ENCODE measurements around the gene IGFL2.
"Not testable (repeated sequence)": the region's sequence is repeated elsewhere in the genome, so short reads cannot be mapped to it uniquely, and the experiment has no call there.

The IGFL2 gene

DNA sequence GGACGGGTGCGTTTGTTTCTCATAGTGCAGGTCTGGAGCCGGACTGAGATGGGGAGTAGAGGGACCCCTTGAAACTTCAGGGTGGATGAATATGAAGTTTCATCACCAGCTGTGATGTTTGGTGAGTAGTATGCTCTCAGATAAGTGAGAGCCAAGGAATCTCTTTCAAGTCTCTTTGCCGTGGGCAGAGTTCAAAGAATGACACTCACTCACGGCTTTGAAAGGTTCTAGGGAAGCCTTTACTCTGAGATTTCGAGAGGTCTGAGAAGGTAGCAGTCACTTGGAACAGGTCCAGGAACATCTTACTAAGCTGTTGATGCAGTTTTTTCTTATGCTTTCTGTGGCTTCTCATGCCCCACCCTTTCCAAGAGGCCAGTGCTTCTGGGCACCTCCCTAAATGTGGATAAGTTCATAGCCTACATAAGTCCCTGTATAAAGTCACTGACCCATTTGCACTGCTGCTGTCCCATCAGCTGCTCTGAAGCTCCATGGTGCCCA, at the start of gene IGFL2:
Gene IGFL2, plus strand, starts transcription at position 448 of the 498 bp plus-strand sequence. Its CDS starts 41 bp downstream, at position 489.
- no peak for DNase-seq (ENCODE audit: low spot score)

DNA sequence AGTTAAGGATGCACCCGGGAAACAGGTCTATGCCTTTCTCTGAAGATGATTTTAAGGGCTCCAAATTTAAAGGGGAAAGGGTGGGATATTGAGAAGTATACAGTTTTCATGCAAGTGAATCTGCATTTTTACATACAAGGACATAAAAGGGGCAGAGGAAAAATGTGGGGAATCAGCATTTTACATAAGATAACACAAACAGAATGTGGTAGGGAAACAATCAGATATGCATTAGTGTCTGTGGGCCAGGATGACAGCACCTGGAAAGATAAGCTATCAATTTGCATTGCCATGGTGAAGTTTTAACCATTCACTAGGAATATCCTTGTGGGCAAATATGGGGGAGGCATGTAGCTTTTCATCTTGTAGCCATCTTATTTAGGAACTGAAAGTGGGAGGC, 47.7 kb upstream of the IGFL2 start:
- DNase-seq (ENCODE audit: low spot score): no peak

DNA sequence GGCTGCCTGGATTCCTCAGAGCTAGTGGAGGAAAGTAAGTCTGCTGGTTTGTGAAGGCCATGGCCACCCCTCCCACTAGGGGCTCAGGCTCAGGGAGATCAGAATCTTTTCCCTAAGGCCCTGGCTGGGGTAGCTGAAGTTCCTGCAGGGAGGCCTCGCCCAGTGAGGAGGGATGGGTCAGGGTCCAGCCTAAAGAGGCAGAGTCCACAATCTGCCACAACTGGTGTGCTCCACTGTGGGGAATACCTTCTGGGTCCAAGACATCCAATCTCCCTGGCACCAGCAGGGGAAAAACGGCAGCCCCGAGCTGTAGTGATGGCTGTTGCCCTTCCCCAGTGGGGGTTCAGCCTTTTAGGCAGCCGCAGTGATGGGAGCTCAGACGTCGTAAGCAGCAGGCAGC, 46.7 kb upstream of the IGFL2 start:
- no peak for DNase-seq (ENCODE audit: low spot score)

DNA sequence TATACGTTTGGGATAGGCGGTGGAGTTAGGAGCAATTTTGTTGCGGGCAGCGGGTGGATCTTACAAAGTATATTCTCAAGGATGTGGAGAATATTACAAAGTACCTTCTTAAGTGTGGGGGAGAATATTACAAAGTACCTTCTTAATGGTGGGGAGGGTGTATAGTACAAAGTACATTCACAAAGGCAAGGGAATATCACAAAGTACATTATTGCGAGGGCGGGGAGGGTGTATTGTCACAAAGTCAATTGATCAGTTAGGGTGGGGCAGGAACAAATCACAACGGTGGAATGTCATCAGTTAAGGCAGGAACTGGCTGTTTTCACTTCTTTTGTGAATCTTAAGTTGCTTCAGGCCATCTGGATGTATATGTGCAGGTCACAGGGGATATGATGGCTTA, 45.7 kb upstream of the IGFL2 start:
- not testable (repeated sequence) for DNase-seq (ENCODE audit: low spot score)

DNA sequence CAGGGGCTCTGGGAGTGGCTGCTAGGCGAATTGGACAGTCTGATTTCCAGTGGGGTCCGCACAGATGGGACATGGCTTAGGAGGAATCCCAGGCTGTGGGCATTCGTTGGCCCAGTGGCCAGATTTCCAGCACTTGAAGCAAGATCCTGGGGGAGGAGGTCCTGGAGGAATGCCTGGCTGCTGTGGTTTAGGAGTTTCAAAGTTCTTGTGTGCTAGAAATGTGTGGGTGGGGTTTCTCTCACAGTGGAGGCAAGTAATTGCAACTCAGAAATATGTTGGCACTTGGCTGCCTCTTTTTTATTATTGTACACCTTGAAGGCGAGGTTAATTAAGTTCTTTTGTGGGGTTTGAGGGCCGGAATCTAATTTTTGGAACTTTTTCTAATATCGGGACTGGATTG, 40.7 kb upstream of the IGFL2 start:
- DNase-seq (ENCODE audit: low spot score): no peak

DNA sequence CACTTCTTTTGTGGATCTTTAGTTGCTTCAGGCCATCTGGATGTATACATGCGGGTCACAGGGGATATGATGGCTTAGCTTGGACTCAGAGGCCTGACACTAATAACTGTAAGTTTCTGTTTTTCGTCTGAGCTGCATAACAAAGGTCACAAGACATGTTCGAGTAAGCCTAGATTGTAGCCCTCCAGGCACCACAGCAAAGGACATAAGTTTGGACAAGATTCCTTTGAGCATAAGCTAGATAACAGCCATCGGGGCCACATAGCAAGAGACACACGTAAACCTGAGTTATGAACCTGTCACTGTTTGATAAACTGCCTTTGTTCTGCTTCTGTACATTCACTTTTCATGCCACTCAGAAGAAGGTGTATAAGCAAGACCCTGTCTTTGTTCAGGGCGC, 38.2 kb upstream of the IGFL2 start:
- no peak for DNase-seq (ENCODE audit: low spot score)

DNA sequence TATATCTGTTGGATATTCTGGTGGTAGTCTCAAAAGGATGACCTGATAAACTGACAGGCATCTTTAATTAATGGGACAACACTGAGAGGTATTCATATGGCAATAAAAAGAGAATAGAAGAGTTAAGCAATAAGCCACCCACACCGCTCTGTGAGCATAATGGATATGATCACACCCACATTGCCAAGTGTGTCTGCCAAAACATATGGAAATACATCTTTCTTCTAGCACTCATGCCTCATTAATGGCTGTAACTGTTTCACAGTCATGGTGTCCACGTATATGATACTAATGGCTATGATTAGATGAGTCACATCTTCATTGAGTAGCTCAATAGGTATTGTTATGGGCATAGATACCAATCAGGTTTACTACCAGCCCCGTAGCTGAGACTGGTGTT, 36.7 kb upstream of the IGFL2 start:
- DNase-seq (ENCODE audit: low spot score): no peak

DNA sequence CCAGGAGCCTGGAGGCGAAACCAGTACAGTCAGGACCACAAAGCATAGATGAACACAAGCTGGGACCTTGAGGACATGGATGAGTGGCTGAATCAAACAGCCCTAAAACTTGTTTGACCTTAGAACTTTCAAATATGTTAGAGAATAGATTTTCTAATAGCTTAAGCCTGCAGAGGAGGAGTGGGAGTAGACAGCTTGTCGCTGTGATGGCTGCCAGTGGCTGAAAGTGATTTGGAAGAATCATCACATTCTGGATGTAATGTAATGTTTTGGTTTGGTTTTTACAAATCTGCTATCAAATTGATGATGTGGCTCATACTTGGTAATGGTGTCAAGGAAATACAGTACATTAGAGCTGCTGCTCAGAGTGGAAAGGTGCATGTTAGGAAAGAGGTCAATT, 35.5 kb upstream of the IGFL2 start:
- DNase-seq (ENCODE audit: low spot score): no peak

DNA sequence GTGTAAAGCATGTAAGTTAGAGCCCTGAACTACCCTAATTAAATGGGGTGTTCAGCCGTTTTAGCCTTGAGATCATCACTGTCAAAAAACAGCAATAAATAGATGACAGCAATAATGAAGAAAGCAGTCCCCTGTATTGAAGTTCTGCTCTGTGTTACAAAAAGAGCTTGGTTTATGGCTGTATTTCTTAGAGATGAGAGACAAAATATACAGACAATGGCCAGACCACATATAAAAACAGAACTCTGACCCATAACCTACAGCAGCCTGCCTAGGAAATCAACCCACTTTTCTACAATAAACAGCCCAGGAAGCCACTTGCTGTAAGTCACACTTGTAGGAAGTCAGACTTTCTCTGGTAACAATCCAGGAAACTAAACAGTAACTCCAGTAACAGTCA, 34.3 kb upstream of the IGFL2 start:
- DNase-seq (ENCODE audit: low spot score): no peak

DNA sequence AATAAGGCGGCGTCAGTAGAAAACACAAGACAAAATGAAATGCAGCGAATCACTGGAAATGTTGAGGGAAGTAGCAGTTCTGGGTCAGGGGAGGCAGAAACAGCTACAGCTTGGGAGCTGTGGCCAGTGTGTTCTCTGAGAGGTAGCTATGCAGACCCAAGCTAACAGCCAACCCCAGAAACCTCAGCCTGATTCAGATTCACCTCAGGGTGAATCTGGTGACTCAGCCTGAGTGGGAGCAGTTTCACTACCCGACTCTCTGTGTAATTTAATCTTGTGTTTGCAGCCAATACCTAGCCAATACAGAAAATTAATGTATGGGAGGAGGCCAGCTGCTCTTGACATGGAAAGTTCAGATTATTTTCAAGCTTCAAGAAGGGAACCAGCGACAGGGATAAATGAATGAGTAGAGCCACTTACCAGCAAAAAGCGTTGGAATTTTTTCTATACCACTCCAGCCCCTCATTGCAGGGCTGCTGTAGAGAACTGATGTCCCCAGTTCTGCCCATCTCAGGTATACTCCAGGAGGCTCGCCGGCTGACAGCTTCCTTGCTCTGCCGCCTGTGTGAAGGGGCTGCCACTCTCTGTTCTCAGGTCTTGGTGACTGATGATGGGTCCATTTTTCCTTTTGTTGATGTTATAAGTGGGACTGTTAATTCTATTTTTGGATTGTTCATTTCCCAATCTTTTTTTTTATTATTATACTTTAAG, 32.5 kb upstream of the IGFL2 start:
- DNase-seq (ENCODE audit: low spot score): no peak

DNA sequence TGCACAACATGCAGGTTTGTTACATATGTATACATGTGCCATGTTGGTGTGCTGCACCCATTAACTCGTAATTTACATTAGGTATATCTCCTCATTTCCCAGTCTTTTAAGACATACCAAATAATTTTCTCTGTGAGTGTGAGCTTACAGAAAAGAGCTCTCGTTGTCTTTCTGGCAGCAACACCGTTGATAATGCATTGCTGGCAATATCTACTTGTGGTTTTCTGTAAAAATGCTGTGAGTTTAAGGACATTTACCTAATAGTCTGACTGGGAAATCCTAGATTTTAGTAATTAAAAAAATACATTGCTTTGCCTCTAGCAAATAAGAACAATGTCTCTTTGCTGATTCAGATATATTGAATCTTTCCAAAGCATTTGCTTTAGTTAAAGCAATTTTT, 31.9 kb upstream of the IGFL2 start:
- no peak for DNase-seq (ENCODE audit: low spot score)

DNA sequence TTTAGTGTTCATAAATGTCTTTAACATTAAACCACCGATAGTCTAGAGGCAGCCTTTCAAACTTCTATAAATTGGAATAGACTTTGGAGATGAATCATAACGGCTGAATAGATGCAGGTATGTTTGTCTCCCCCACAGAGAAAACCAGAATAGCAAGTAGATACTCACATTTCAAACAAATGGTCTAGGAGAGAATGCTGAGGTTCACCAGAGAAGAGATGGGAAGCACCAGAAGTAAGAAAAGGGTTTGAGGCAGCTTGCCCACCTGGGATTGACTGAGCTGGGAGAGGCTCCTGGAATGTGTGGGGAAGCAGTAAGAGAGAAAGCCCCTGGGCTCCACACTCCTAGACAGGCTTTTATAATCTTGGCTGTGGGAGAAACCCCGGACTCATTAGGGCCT, 29.9 kb upstream of the IGFL2 start:
- DNase-seq (ENCODE audit: low spot score): no peak

DNA sequence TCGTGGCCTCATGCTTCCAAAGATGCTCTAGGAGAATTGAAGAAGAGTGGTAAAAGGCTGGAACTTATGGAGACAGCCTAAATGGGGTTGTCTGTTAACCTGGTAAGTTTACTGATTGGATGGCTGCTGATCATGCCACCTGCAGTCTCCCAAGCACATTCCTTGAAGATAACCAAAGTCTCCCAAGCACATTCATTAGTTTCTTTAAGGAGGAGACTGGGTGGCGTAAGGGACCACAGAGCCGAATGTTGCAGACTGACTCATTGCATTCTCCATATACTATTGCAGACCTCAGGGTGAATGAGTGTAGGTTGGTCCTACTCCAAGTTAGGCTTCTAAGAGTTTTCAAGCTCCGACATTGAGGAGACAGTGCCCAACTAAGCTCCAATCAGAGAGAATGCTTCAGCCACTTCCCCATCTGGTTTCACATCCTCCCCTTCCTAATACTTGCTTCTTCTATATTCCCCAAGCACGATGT, 23.4 kb upstream of the IGFL2 start, which contains the start of gene IGFL3:
Gene IGFL3, minus strand, starts transcription at position 51 of the 478 bp plus-strand sequence. Its CDS starts 39 bp downstream, at position 12.
- DNase-seq (ENCODE audit: low spot score): no peak

DNA sequence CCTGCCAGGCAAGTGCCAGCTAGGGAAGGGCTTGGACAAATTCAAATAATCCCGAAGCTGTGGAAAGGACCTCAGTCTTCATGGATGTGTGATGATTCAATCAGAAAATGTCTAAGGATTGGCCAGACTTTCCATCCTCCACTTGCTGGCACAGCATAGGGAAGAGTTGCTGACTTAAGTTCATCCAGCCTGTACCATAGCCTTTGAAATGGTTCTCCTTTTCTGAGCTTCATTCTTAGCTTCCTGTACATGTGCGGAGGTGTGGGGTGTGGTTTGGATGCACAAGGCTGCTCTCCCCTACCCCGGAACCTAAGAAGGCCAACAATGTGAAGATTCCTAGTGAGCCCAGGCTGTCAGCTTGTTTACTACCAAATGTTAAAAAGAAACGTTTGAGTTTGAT, 22.6 kb upstream of the IGFL2 start:
- no peak for DNase-seq (ENCODE audit: low spot score)

DNA sequence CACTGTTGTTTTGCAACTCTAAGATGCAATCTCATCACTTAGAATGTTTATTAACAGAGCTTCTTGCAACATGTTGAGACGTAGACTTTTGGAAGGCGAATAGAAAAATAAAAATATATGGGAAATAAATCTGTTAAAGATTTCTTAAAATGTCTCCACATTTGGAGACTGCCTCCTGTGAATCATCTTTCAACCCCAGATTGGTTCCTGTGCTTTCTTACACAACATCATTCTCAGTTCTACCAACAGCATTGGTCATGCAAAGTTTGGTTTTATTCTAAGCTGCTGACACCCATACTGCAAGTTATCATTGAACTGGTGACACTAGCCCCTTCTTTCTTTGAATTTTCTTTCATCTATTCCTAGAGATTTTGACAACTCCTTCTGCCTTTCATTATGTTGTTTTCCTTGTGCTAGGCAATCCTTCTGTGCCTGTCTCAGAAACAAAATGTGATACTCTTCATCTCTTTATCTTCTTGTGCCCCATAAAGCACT, 21.9 kb upstream of the IGFL2 start:
- no peak for DNase-seq (ENCODE audit: low spot score)

DNA sequence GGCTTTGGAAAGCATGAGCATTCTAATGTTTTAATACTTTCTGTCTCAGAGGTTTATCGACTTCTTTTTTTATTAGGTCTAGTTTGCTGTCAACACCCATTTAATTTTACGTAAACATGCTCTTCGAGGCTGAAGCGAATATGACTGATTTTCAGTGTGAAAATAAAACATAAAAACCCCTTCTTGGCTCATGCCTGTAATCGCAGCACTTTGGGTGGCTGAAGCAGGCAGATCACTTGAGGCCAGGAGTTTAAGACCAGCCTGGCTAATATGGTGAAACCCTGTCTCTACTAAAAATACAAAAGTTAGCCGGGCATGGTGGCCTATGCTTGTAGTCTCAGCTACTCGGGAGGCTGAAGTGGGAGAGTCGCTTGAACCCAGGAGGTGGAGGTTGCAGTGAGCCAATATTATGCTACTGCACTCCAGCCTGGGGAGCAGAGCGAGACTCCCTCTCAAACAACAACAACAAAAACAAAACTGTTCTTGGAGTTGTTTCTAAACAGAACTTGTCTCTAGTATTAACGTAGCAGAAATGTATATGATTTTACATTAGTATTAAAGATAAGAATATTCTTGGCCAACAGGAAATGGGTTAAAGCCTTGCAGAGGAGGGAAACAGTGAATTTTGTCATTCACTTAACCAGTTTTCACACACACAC, 16.4 kb upstream of the IGFL2 start:
- no peak for DNase-seq (ENCODE audit: low spot score)

DNA sequence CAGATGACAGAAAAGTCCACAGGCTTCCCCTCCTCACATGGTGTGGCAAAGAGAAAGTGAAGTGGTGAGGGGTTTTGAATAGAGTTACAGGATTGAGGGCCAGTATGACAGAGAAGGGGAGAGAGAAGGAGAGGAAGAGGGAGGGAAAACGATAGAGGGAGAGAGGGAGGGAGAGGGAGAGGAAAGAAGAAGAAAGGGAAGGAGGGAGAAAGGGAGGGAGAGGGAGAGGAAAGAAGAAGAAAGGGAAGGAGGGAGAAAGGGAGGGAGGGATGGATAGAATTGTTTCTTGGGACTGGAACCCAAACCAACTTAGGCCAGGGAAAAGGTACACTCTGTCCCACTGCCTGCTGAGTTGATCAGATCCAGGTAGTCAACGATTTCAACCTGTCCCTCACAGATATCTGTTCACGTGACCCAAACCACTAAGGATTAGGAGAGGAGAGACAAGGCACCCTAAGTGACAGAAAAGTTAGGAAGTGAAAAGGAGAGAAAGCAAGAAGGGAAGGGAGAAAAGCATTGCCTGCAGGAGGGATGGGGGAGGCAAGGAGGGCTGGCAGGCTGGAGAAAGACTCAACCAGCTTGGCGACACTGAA, 15.4 kb upstream of the IGFL2 start:
- DNase-seq (ENCODE audit: low spot score): no peak

DNA sequence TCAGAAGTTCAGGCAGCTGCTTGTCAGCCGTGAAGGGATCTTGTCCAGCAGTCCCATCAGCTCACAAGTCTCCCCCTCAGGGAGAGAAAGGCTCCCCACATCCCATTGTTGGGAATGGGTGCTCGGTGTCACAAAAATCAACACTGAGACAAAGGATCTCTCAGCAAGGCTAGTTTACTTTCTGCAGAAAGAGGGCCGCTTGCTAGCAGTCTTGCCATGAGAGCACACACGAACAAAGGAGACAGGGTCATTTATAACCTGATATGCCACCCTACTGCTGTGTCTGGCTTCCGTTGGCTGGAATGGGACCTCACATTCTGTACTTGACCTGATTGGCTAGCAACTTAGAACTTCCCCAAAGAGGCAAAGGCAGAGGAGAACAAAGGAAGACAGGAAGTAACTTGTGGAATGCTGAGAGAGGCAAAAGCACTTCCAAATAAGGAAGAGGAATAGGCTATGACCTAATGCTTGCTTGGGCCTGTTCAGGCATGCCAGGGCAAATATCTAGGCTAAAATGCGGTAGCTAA, 14.9 kb upstream of the IGFL2 start:
- DNase-seq (ENCODE audit: low spot score): peak; percentile 38

DNA sequence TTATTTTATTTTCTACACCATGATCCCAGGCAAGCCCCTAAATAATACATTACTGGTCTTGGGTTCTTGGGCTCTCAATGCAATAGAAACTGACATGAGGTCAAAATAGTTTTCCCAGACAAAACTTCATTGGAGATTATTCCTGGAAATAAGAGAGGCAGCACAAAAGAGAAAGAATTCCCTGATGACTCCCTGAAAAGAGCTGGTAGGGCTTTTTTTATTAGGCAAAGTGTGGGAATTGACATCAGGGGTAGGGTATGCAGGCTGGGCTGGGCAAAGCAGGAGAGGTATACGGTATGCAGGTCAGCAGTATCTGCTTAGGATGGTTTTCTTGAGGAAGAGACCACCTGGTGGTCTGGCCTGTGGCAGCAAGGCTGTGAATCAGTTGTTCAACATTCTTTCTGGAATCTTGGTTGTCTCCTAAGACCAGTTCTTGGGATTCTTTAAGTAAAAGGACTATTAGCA, 14.2 kb upstream of the IGFL2 start:
- no peak for DNase-seq (ENCODE audit: low spot score)

DNA sequence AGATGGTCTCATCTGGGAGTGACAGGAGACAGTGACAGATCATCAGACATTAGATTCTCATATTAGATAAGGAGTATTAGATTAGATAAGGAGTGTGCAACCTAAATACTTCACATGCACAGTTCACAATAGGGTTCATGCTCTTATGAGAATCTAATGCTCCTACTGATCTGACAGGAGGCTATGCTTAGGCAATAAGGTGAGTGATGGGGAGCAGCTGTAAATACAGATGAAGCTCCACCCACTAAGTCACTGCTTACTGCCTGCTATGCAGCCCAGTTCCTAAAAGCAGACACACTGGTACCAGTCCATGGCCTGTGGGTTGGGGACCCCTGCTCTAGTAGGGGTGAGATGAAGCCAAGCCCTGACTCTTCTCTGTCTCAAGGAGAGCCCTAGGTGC, 13.5 kb upstream of the IGFL2 start:
- no peak for DNase-seq (ENCODE audit: low spot score)

DNA sequence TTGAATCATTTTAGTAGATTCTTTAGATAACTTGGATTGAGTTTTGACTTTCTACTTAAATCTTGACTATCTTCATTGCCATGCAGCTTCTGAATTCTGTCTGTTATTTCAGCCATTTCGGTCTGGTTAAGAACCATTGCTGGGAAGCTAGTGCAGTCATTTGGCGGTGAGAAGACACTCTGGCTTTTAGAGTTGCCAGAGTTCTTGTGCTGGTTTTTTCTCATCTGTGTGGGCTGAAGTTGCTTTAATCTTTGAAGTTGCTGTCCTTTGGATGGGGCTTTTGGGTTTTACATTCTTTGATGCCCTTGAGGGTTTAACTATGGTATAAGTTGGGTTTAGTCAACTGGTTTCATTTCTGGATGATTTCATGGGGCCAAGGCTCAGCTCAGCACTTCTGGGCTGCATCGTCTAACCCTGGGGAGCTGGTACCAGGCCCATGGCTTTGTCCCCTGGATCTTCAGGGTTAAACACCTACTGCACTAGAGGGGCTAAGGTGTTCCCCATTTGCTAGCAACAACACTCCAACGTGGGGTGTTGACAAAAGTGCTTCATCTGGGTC, 10.0 kb upstream of the IGFL2 start:
- DNase-seq (ENCODE audit: low spot score): no peak

DNA sequence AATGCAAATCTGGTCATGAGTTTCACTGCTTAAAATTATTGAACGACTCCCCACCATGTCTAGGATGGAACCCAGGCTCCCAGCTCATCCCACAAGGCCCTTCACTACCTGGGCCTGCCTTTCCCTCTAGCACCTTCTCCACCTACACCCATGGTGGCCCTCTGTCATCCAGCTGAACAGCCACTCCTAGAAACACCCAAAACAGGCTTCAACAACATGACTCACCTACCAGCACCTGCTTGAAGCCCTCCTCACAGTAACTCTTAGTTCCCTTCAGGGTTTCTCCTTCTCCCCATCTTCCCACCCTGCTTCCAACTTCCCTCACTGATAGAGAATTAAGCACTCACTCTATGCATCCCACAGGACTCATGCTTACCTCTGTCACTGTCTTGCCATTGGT, 6.6 kb upstream of the IGFL2 start:
- no peak for DNase-seq (ENCODE audit: low spot score)

All from D341Med (cell line).